ENCODE data around the gene PACC1. TPM values are rescaled to one million over a fixed set of nuclear protein-coding genes. Genes with fewer than 3 reads are reported as not detected.

Gene PACC1
- total RNA-seq, 4 donors from 2014 or later = 2.2 to 5.0 (median 3.7) TPM

DNA sequence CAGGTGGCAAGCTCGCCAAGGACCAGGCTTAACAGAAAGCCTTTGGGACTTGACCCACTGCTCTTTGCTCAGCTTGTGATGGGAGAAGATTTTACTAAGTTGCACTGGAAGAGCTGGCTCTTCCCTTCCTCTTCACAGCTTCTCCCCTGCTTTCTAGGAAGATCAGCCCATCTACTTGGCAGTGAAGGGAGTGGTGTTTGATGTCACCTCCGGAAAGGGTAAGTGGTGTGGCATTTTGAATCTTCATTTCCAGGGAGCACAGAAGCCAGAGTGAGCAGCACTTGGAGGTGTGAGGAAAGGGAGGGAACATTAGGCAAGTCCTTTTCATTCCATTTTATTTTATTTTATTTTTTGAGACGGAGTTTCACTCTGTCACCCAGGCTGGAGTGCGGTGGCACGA, 27.7 kb upstream of the PACC1 start:
- no peak overlapping the region for H3K27ac ChIP-seq (replicated peaks in 1 of 4)
- no peak overlapping the region for H3K4me3 ChIP-seq
- H3K27me3 ChIP-seq = no peaks in the 10 kb centered on the region
- peaks cover 0 to 16% (median 10%) of the 10 kb centered on the region in 4 donors for H3K4me1 ChIP-seq
- H3K36me3 ChIP-seq = peaks cover 18 to 45% (median 34%) of the 10 kb centered on the region in 4 donors
- 91% methylated on average over 5 of the region's 5 CpGs for WGBS
- H3K9me3 ChIP-seq = no peaks in the 10 kb centered on the region
- no peak for DNase-seq (ENCODE audit: extremely low spot score)
- intact Hi-C loops (cut with DNase I) = no loop called here
- no peak for TF ChIP-seq POLR2AphosphoS5 (IDR thresholded peaks at IDR 0.05)
- TF ChIP-seq, protein P1, sequence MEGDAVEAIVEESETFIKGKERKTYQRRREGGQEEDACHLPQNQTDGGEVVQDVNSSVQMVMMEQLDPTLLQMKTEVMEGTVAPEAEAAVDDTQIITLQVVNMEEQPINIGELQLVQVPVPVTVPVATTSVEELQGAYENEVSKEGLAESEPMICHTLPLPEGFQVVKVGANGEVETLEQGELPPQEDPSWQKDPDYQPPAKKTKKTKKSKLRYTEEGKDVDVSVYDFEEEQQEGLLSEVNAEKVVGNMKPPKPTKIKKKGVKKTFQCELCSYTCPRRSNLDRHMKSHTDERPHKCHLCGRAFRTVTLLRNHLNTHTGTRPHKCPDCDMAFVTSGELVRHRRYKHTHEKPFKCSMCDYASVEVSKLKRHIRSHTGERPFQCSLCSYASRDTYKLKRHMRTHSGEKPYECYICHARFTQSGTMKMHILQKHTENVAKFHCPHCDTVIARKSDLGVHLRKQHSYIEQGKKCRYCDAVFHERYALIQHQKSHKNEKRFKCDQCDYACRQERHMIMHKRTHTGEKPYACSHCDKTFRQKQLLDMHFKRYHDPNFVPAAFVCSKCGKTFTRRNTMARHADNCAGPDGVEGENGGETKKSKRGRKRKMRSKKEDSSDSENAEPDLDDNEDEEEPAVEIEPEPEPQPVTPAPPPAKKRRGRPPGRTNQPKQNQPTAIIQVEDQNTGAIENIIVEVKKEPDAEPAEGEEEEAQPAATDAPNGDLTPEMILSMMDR (IDR thresholded peaks at IDR 0.05) = no peak
- no peak for TF ChIP-seq EP300 (IDR thresholded peaks at IDR 0.05)
- TF ChIP-seq POLR2A (IDR thresholded peaks at IDR 0.05; ENCODE audit: low read depth) = no peak

DNA sequence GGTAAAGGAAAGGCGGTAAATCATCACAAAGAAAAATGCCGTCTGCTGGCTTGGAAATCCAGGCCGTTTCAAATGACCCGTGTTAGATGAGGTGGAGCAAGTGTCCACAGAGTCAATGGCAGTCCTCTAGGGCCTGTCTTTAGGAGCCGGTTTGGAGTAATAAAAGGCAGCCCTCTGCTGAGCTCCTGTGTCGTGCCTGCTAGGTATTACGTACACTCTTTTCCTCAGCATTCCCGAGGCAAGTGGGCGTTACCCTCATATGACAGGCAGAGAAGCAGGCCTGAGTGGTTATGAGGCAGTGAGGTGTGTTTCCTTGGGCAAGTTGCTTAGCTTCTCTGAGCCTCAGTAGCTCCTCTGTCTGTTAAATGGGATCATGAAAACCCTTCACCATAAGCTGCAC, 25.7 kb upstream of the PACC1 start:
- no peak for DNase-seq (ENCODE audit: extremely low spot score)
- H3K27ac ChIP-seq (replicated peaks in 1 of 4) = no peak overlapping the region
- peaks cover 0 to 16% (median 10%) of the 10 kb centered on the region in 4 donors for H3K4me1 ChIP-seq
- 67% methylated on average over 9 of the region's 9 CpGs for WGBS
- intact Hi-C loops (cut with DNase I) = no loop called here
- no peaks in the 10 kb centered on the region for H3K9me3 ChIP-seq
- no peaks in the 10 kb centered on the region for H3K27me3 ChIP-seq
- TF ChIP-seq POLR2AphosphoS5 (IDR thresholded peaks at IDR 0.05) = no peak
- TF ChIP-seq POLR2A (IDR thresholded peaks at IDR 0.05; ENCODE audit: low read depth) = no peak
- TF ChIP-seq, protein P1 (IDR thresholded peaks at IDR 0.05) = no peak
- no peak for TF ChIP-seq EP300 (IDR thresholded peaks at IDR 0.05)
- H3K36me3 ChIP-seq = peaks cover 10 to 26% (median 19%) of the 10 kb centered on the region in 4 donors
- no peak overlapping the region for H3K4me3 ChIP-seq

DNA sequence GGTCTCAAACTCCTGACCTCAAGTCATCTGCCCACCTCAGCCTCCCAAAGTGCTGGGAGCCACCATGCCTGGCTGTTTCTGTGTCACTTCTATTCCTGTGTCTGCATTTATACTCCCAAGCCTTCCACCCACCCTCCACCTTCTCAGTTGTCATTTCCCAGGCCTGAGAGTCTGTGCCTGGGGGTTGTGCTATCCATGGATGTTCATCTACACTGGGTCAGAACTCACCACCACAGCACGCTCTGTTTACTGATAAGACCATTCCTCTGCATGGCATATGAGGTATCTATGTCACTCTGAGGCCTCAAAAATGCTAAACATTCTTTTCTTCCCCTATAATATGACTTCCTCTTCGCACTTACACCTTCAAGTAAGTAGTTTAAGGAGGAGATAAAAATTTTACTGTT, 24.1 kb upstream of the PACC1 start:
- H3K27ac ChIP-seq (replicated peaks in 1 of 4) = no peak overlapping the region
- peaks cover 9 to 29% (median 15%) of the 10 kb centered on the region in 4 donors for H3K4me1 ChIP-seq
- WGBS = 95% methylated on average over 2 of the region's 2 CpGs
- H3K4me3 ChIP-seq = no peak overlapping the region
- no peak for DNase-seq (ENCODE audit: extremely low spot score)
- no peak for TF ChIP-seq POLR2A (IDR thresholded peaks at IDR 0.05; ENCODE audit: low read depth)
- TF ChIP-seq POLR2AphosphoS5 (IDR thresholded peaks at IDR 0.05) = no peak
- no peak for TF ChIP-seq EP300 (IDR thresholded peaks at IDR 0.05)
- TF ChIP-seq, protein P1 (IDR thresholded peaks at IDR 0.05) = no peak
- no peaks in the 10 kb centered on the region for H3K9me3 ChIP-seq
- no peaks in the 10 kb centered on the region for H3K27me3 ChIP-seq
- H3K36me3 ChIP-seq = peaks cover 0 to 11% (median 4%) of the 10 kb centered on the region in 4 donors
- intact Hi-C loops (cut with DNase I) = no loop called here

DNA sequence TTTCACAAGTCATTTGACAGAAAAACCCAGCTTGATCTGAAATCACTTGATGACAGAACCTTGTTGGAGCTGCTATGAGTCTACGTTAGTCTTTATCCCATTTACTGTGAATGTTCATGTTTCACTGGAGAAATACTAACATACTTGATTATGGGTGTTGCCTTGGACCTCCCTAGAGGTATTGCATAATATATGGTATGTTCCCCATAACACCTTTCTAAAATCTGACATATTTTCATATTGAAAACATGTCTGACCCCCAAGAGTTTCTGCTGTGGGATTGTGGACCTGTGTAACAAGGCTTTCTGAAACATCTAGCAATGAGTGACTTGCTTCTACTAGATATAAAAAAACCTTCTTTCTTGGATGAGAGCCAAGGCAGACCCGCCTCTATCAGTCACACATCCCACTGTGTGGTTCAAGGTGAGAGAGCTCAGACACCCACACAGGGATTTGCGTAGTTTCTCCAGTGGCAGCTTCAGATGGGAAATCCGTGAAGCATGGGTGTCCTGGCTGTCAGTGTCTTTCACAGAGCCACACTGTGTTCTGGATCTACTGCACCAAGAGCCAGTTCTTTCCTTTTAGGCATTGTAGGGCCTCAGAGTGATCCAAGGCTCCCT, 22.6 kb upstream of the PACC1 start:
- TF ChIP-seq, protein P1 (IDR thresholded peaks at IDR 0.05) = no peak
- no peak for TF ChIP-seq EP300 (IDR thresholded peaks at IDR 0.05)
- TF ChIP-seq POLR2A (IDR thresholded peaks at IDR 0.05; ENCODE audit: low read depth) = no peak
- no peak for TF ChIP-seq POLR2AphosphoS5 (IDR thresholded peaks at IDR 0.05)
- Histone ChIP-seq H3K4me1 (peaks cover 15 to 37% (median 22%) of the 10 kb centered on the region in 4 donors), H3K27me3 (no peaks in the 10 kb centered on the region), H3K36me3 (peaks cover 0 to under 1% (median 0%) of the 10 kb centered on the region in 4 donors), H3K27ac (replicated peaks in 1 of 4) (no peak overlapping the region), H3K4me3 (no peak overlapping the region), H3K9me3 (no peaks in the 10 kb centered on the region)
- DNase-seq (ENCODE audit: extremely low spot score) = no peak
- intact Hi-C loops (cut with DNase I) = no loop called here
- WGBS = 94% methylated on average over 4 of the region's 4 CpGs
